A549 (cell line): ENCODE results near the gene NINJ1. TPM values are rescaled to one million over a fixed set of nuclear protein-coding genes. Genes with fewer than 3 reads are reported as not detected.

Experiments
- ATAC-seq, 2 experiments: fragments of 200-7000 bp in 1 of 2; fragments of >200 bp in 1 of 2; cut with Nextera tagmentation in 1 of 2; cut with Tn5 transposase in 1 of 2; 3 replicates each; pipeline versions ENCODE4 v1.8.0 to v1.9.1; 2018 to 2020; ENCODE audit warnings: mild to moderate bottlenecking in 1 of 2, moderate library complexity in 1 of 2
- CTCF ChIA-PET: fragments of 300-600 bp; sonication (Branson Sonifier 250); formaldehyde crosslinking; extraction: SDS; loops from one replicate; lab custom pipeline; 2021; ENCODE audit warnings: antibody characterized with exemption, inconsistent platforms; lab: Yijun Ruan, JAX
- POLR2A ChIA-PET: fragments of 350-600 bp; formaldehyde crosslinking; extraction: SDS; loops from one replicate; lab custom pipeline; 2021; ENCODE audit warnings: antibody characterized with exemption, inconsistent platforms; lab: Yijun Ruan, JAX
- DNase-seq, 2 experiments: peaks; one replicate each; pipeline versions ENCODE4 v3.0.0 to v3.0.0-alpha.2; 2011 to 2016; ENCODE audit warnings: low read depth in 1 of 2, low spot score in 1 of 2
- FAIRE-seq: peaks from 2 replicates; lab custom pipeline; 2011; peaks lifted over from hg19 to GRCh38; lab: Jason Lieb, UNC
- H3K27ac ChIP-seq, 2 experiments: fragments of >200 bp; sonication (Bioruptor Twin); formaldehyde crosslinking; 3 replicates each; pipeline ENCODE4 v1.5.1; 2016 to 2017
- H3K4me1 ChIP-seq: fragments of >200 bp; sonication (Bioruptor Twin); formaldehyde crosslinking; 3 replicates; pipeline ENCODE4 v1.6.1; 2016
- H3K4me2 ChIP-seq: fragments of >200 bp; sonication (Bioruptor Twin); formaldehyde crosslinking; 3 replicates; pipeline ENCODE4 v1.6.1; 2016
- H3K4me3 ChIP-seq: fragments of >200 bp; sonication (Bioruptor Twin); formaldehyde crosslinking; 3 replicates; pipeline ENCODE4 v1.5.1; 2016
- H3K9me3 ChIP-seq: fragments of >200 bp; sonication (Bioruptor Twin); formaldehyde crosslinking; 3 replicates; pipeline ENCODE4 v1.6.1; 2016
- CHD2 ChIP-seq: fragments of 150-350 bp; IDR thresholded peaks from 2 replicates; pipeline ENCODE4 v1.6.1; 2014; ENCODE audit warnings: low read length; ENCODE audit not compliant: partially characterized antibody
- EP300 ChIP-seq, 2 experiments: fragments of >200 bp; sonication (Bioruptor Twin); formaldehyde crosslinking; IDR thresholded peaks; 2 replicates in 1 of 2; 3 replicates in 1 of 2; pipeline ENCODE4 v1.6.1; 2016 to 2017
- FOSL2 ChIP-seq, 2 experiments: fragments of 450-650 bp in 1 of 2; fragments of >200 bp in 1 of 2; sonication (Bioruptor Twin) in 1 of 2; formaldehyde crosslinking; IDR thresholded peaks; 2 replicates each; pipeline versions ENCODE4 v1.5.0 to v1.6.1; 2016 to 2020; ENCODE audit warnings: mild to moderate bottlenecking in 1 of 2, moderate library complexity in 1 of 2
- GATA3 ChIP-seq: IDR thresholded peaks from 2 replicates; pipeline ENCODE4 v1.6.1; 2012; ENCODE audit warnings: borderline replicate concordance
- HOXB5 ChIP-seq: fragments of 250-450 bp; sonication (Bioruptor Pico); IDR thresholded peaks from 2 replicates; pipeline ENCODE4 v1.5.0; 2020; ENCODE audit warnings: mild to moderate bottlenecking, moderate library complexity
- JUN ChIP-seq, 2 experiments: fragments of >200 bp; sonication (Bioruptor Twin); formaldehyde crosslinking; IDR thresholded peaks; 2 replicates in 1 of 2; 3 replicates in 1 of 2; pipeline ENCODE4 v1.6.1; 2016 to 2017
- KDM1A ChIP-seq: fragments of 200-600 bp; sonication (generic); IDR thresholded peaks from 2 replicates; pipeline ENCODE4 v1.6.1; 2016; ENCODE audit warnings: low read depth, mild to moderate bottlenecking
- KDM5A ChIP-seq: fragments of 200-600 bp; sonication (generic); IDR thresholded peaks from 2 replicates; pipeline ENCODE4 v1.6.1; 2016; ENCODE audit warnings: antibody characterized with exemption, mild to moderate bottlenecking
- NPAS2 ChIP-seq: fragments of 250-450 bp; sonication (Bioruptor Pico); IDR thresholded peaks from 2 replicates; pipeline ENCODE4 v1.8.0; 2022; ENCODE audit warnings: mild to moderate bottlenecking, moderate library complexity, borderline replicate concordance
- NR3C1 ChIP-seq: fragments of >200 bp; sonication (Bioruptor Twin); formaldehyde crosslinking; IDR thresholded peaks from 3 replicates; pipeline ENCODE4 v1.6.1; 2017
- RAD21 ChIP-seq, 2 experiments: fragments of >200 bp in 1 of 2; sonication (Bioruptor Twin) in 1 of 2; formaldehyde crosslinking in 1 of 2; IDR thresholded peaks in 1 of 2; conservative IDR thresholded peaks in 1 of 2; 2 replicates in 1 of 2; 3 replicates in 1 of 2; pipeline ENCODE4 v1.6.1; 2012 to 2018; ENCODE audit warnings: inconsistent platforms in 1 of 2
- RARB ChIP-seq: fragments of 250-450 bp; sonication (Bioruptor Pico); IDR thresholded peaks from 2 replicates; pipeline ENCODE4 v1.8.0; 2021; ENCODE audit warnings: mild to moderate bottlenecking, moderate library complexity
- TFCP2L1 ChIP-seq: fragments of 250-450 bp; sonication (Bioruptor Pico); IDR thresholded peaks from 2 replicates; pipeline ENCODE4 v1.5.0; 2021; ENCODE audit warnings: mild to moderate bottlenecking
- WGBS: methylation state at CpG from one replicate; pipeline ENCODE4 v1.1.6; 2017; ENCODE audit errors: missing lambda C conversion rate; 5-methylcytosine and 5-hydroxymethylcytosine counted together
- polyA plus RNA-seq, 4 experiments: library from polyadenylated mRNA; depleted of rRNA in 3 of 4; stranded (reverse); fragments of >200 nt; fragmentation: RNase III in 1 of 4; extraction: RNeasy Plus Mini Kit Qiagen cat#74134 plus additional on column Dnase treatment in 1 of 4; gene quantifications; 2 replicates in 3 of 4; 3 replicates in 1 of 4; pipeline ENCODE4 v1.2.3, GENCODE V29; 2011 to 2017
- TF ChIP-seq, protein P1 (sequence below): fragments of 250-450 bp; sonication (Bioruptor Pico); IDR thresholded peaks from 2 replicates; pipeline ENCODE4 v1.5.0; 2021; ENCODE audit warnings: mild to moderate bottlenecking, moderate library complexity, borderline replicate concordance
- TF ChIP-seq, protein P2 (sequence below): IDR thresholded peaks from 2 replicates; pipeline ENCODE4 v1.6.1; 2012
- TF ChIP-seq, protein P3 (sequence below): IDR thresholded peaks from 2 replicates; pipeline ENCODE4 v1.6.1; 2012
- TF ChIP-seq, protein P4 (sequence below): fragments of >200 bp; sonication (Bioruptor Twin); formaldehyde crosslinking; IDR thresholded peaks from 2 replicates; pipeline ENCODE4 v1.6.1; 2016

NINJ1 gene
- polyA plus RNA-seq, 2 of the 4 experiments (the other 2 are of a cell fraction), result 27.0 to 60.4 TPM

DNA sequence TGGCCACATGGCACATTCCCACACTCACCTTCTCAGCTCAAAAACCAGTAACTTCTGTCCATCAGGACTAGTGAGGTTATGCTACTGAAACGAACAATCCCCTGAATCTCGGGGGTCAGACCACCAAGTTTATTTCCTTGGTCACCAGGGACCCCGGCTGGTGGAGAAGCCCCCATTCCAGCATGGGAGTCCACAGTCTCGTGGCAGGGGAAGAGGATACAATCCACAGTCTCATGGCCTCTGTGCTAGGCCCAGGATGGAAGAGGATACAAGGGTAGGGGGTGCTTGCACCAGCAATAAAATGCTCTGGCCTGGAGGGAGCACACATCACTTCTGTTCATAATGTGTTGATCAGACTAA lies 45.4 kb downstream of the NINJ1 start:
- Histone ChIP-seq H3K4me3 (no peak overlapping the region), H3K27ac (no peak overlapping the region), H3K4me2 (no peak overlapping the region), H3K4me1 (peaks cover 27% of the 10 kb centered on the region), H3K9me3 (peaks cover 19% of the 10 kb centered on the region)
- WGBS, result 45% methylated on average over 4 of the region's 4 CpGs
- CTCF ChIA-PET, result interaction anchor here (3.4 kb wide), 1 partner anchor 85 kb away, joined by 12 read pairs; no protein-coding TSS in a partner anchor
- ATAC-seq (no peak), DNase-seq (no peak), FAIRE-seq (no peak)
- POLR2A ChIA-PET, result no interaction called here
- TF ChIP-seq, protein P1, sequence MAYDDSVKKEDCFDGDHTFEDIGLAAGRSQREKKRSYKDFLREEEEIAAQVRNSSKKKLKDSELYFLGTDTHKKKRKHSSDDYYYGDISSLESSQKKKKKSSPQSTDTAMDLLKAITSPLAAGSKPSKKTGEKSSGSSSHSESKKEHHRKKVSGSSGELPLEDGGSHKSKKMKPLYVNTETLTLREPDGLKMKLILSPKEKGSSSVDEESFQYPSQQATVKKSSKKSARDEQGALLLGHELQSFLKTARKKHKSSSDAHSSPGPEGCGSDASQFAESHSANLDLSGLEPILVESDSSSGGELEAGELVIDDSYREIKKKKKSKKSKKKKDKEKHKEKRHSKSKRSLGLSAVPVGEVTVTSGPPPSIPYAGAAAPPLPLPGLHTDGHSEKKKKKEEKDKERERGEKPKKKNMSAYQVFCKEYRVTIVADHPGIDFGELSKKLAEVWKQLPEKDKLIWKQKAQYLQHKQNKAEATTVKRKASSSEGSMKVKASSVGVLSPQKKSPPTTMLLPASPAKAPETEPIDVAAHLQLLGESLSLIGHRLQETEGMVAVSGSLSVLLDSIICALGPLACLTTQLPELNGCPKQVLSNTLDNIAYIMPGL, result no peak
- TF ChIP-seq CHD2 (no peak), TFCP2L1 (CRISPR knock-in tag) (no peak), KDM1A (no peak), KDM5A (no peak), NPAS2 (no peak), EP300 (IDR thresholded peaks at IDR 0.05) (no peak)

DNA sequence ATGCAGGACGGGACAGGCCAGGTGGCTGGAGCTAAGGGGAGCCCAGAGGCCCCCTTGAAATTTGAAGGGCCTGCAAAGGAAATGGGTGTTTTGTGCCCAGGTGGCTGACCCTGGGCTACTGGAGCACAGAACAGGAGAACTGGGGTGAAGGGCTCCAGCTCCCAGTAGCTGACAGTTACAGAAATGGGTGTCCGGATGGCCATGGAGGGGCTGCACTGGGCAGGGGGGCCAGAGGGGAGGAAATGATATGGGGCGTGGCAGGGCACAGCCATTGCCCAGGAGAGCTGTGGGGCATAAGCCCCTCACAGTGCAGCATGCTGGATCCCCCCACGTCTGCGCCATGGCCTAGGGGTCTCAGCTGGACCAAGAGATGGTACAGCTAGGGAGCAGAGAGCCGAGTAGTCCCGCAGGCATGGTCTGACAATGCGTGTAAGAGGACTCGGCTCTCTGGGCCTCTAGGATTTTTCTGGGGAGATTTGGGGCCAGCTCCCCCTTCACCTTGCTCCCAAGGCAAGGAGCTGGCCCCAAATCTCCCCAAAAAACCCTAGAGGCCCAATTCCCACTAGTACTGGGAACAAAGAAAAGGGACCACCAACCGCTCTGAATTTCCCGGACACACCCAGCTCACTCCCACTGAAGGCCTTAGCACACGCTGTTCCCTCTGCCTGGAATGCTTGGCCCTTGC lies 45.9 kb downstream of the NINJ1 start:
- no peak for DNase-seq
- H3K4me3 ChIP-seq, result no peak overlapping the region
- H3K4me1 ChIP-seq, result peaks cover 22% of the 10 kb centered on the region
- 89% methylated on average over 12 of the region's 12 CpGs for WGBS
- ATAC-seq, result no peak
- POLR2A ChIA-PET, result no interaction called here
- TF ChIP-seq RARB (CRISPR knock-in tag) (no peak), RAD21 (conservative IDR thresholded peaks at IDR 0.05 in 1 of 2, IDR thresholded peaks at IDR 0.05 in 1 of 2) (no peak), GATA3 (no peak)
- TF ChIP-seq, protein P2, sequence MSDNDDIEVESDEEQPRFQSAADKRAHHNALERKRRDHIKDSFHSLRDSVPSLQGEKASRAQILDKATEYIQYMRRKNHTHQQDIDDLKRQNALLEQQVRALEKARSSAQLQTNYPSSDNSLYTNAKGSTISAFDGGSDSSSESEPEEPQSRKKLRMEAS, result no peak
- no peak overlapping the region for H3K27ac ChIP-seq
- CTCF ChIA-PET, result interaction anchor here (1.3 to 3.4 kb wide), 2 partner anchors 24 to 85 kb away, joined by 4 to 12 read pairs; no protein-coding TSS in a partner anchor
- no peak overlapping the region for H3K4me2 ChIP-seq
- H3K9me3 ChIP-seq, result peaks cover 19% of the 10 kb centered on the region
- no peak for FAIRE-seq

DNA sequence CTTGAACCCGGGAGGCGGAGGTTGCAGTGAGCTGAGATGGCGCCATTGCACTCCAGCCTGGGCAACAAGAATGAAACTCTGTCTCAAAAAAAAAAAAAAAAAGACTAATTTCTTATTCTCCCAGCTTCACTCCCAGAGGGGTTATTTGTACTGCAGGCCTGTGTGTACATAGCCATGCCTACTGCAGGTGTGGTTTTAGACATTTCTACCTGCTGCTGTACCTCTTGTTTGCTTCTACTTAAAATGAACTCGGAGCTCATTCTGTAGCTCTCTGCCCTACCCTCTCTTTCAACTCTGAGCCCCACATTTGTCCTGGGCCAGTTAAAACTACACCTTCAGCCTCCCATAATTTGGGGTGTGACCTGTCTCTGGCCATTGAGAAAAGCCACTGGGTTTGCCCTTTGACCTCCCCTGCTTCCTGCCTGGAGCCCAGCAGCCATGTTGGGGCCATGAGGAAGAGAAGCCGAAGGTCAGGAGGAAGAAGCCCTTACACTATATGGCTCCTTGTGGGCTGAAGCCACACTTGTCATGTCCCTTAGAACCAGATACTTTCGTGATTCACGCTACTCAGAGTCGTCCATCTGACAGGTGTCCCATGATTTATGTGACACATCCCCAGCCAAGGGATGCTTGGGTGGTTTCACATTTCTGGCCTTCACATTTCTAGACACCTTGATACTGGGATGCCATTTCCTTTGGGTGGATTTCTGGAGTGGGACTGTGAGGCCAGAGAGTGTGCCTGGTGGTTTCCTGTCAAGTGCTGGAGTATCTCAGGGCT lies 47.4 kb downstream of the NINJ1 start:
- ChIA-PET POLR2A (no interaction called here), CTCF (interaction anchor here (1.2 to 3.4 kb wide), 3 partner anchors 12 to 83 kb away, joined by 4 to 12 read pairs (median 9); no protein-coding TSS in a partner anchor)
- Histone ChIP-seq H3K4me1 (peaks cover 7% of the 10 kb centered on the region; the same call in 2 of the 3 replicates), H3K4me2 (no peak overlapping the region), H3K4me3 (no peak overlapping the region), H3K9me3 (peaks cover 19% of the 10 kb centered on the region), H3K27ac (no peak overlapping the region)
- no peak for TF ChIP-seq FOSL2 (IDR thresholded peaks at IDR 0.05)
- no peak for TF ChIP-seq FOSL2 (CRISPR knock-in tag; IDR thresholded peaks at IDR 0.05)
- no peak for TF ChIP-seq JUN (IDR thresholded peaks at IDR 0.05)
- TF ChIP-seq HOXB5 (CRISPR knock-in tag), result no peak
- TF ChIP-seq RARB (CRISPR knock-in tag), result no peak
- 76% methylated on average over 8 of the region's 8 CpGs for WGBS
- ATAC-seq, result no peak
- DNase-seq, result no peak
- no peak for FAIRE-seq

DNA sequence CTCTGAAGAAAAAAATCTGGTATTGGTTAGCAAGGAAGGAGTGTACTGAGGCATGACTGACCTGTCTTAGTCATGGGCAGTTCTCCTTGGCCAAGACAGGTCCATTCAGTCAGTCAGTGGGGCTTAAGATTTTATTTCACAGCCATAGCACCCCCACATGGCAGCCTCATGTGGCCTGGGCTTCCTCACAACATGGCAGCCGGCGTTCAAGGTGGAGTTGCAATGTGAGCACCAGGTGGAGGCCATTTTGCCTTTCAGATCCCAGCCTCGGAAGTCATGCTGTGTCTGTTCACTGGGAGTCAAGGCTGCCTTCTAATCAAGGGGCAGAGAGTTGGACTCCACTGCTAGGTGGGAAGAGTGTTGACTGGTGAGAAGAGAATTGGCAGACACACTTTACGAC lies 48.4 kb downstream of the NINJ1 start:
- H3K4me3 ChIP-seq, result no peak overlapping the region
- no peak for FAIRE-seq
- CTCF ChIA-PET, result interaction anchor here (2.4 kb wide), 1 partner anchor 23 kb away, joined by 9 read pairs; no protein-coding TSS in a partner anchor
- POLR2A ChIA-PET, result no interaction called here
- DNase-seq, result peak in 1 of 2 experiments; percentile 33
- H3K27ac ChIP-seq, result no peak overlapping the region
- peaks cover 13% of the 10 kb centered on the region for H3K9me3 ChIP-seq
- TF ChIP-seq, protein P3, sequence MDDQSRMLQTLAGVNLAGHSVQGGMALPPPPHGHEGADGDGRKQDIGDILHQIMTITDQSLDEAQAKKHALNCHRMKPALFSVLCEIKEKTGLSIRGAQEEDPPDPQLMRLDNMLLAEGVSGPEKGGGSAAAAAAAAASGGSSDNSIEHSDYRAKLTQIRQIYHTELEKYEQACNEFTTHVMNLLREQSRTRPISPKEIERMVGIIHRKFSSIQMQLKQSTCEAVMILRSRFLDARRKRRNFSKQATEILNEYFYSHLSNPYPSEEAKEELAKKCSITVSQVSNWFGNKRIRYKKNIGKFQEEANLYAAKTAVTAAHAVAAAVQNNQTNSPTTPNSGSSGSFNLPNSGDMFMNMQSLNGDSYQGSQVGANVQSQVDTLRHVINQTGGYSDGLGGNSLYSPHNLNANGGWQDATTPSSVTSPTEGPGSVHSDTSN, result no peak
- TF ChIP-seq KDM1A, result no peak
- no peak for TF ChIP-seq NR3C1
- no peak for TF ChIP-seq RARB (CRISPR knock-in tag)
- TF ChIP-seq, protein P4, sequence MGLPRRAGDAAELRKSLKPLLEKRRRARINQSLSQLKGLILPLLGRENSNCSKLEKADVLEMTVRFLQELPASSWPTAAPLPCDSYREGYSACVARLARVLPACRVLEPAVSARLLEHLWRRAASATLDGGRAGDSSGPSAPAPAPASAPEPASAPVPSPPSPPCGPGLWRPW, result no peak
- WGBS, result 79% methylated on average over 4 of the region's 4 CpGs
- no peak for ATAC-seq
- H3K4me1 ChIP-seq, result no peaks in the 10 kb centered on the region
- H3K4me2 ChIP-seq, result no peak overlapping the region
